KMS-11 (cell line): ENCODE data around the gene ZYG11B.
"Not testable (repeated sequence)": the region's sequence is repeated elsewhere in the genome, so short reads cannot be mapped to it uniquely, and the experiment has no call there.

Source experiments
- H2AFZ ChIP-seq: fragments of 200-600 bp; sonication (generic); 2 replicates; pipeline ENCODE4 v1.6.1; 2016; ENCODE audit warnings: antibody characterized with exemption, mixed run types, low read depth
- H3K27ac ChIP-seq: fragments of 200-600 bp; sonication (generic); 2 replicates; pipeline ENCODE4 v1.6.1; 2016; ENCODE audit warnings: mild to moderate bottlenecking, mixed run types
- H3K27me3 ChIP-seq: fragments of 200-600 bp; sonication (generic); 2 replicates; pipeline ENCODE4 v1.6.1; 2017; ENCODE audit warnings: mild to moderate bottlenecking, low read depth, mixed run types, moderate library complexity; ENCODE audit not compliant: insufficient read depth
- H3K36me3 ChIP-seq: fragments of 200-600 bp; sonication (generic); 2 replicates; pipeline ENCODE4 v1.6.1; 2017; ENCODE audit warnings: mild to moderate bottlenecking, mixed run types; ENCODE audit not compliant: insufficient read depth
- H3K4me1 ChIP-seq: fragments of 200-600 bp; sonication (generic); 2 replicates; pipeline ENCODE4 v1.6.1; 2016; ENCODE audit warnings: mild to moderate bottlenecking, low read depth, mixed run types; ENCODE audit not compliant: poor library complexity, severe bottlenecking
- H3K4me2 ChIP-seq: fragments of 200-600 bp; sonication (generic); 2 replicates; pipeline ENCODE4 v1.7.0; 2016; ENCODE audit warnings: mild to moderate bottlenecking, mixed run types
- H3K4me3 ChIP-seq: fragments of 200-600 bp; sonication (generic); IDR thresholded peaks from 2 replicates; pipeline ENCODE4 v1.6.1; 2017; ENCODE audit warnings: low read depth, low read length, mixed read lengths; ENCODE audit not compliant: insufficient read depth
- H3K79me2 ChIP-seq: fragments of 200-600 bp; sonication (generic); 2 replicates; pipeline ENCODE4 v1.6.1; 2016; ENCODE audit warnings: low read depth, mixed run types; ENCODE audit not compliant: insufficient read depth
- H3K9ac ChIP-seq: fragments of 200-600 bp; sonication (generic); 2 replicates; pipeline ENCODE4 v1.6.1; 2016; ENCODE audit warnings: mild to moderate bottlenecking, mixed run types
- H4K20me1 ChIP-seq: fragments of 200-600 bp; sonication (generic); 2 replicates; pipeline ENCODE4 v1.6.1; 2016; ENCODE audit warnings: mild to moderate bottlenecking, mixed run types; ENCODE audit not compliant: insufficient read depth
- CTCF ChIP-seq: fragments of 200-600 bp; sonication (generic); conservative IDR thresholded peaks from 2 replicates; pipeline ENCODE4 v1.6.1; 2017; ENCODE audit warnings: low read depth, mild to moderate bottlenecking, antibody characterized with exemption, low read length, moderate library complexity, mixed read lengths

Gene ZYG11B

GRCh38 chr1:52769346-52770033, 43.2 kb downstream of the ZYG11B start:
- H3K79me2 ChIP-seq = no peaks in the 10 kb centered on the region
- no peak overlapping the region for H3K27ac ChIP-seq
- no peaks in the 10 kb centered on the region for H3K4me1 ChIP-seq
- H3K4me2 ChIP-seq = no peak overlapping the region
- no peaks in the 10 kb centered on the region for H4K20me1 ChIP-seq
- TF ChIP-seq CTCF = no peak
- no peak overlapping the region for H3K4me3 ChIP-seq
- H3K27me3 ChIP-seq = no peaks in the 10 kb centered on the region
- no peaks in the 10 kb centered on the region for H3K36me3 ChIP-seq
- H3K9ac ChIP-seq = no peak overlapping the region
- no peak overlapping the region for H2AFZ ChIP-seq

DNA sequence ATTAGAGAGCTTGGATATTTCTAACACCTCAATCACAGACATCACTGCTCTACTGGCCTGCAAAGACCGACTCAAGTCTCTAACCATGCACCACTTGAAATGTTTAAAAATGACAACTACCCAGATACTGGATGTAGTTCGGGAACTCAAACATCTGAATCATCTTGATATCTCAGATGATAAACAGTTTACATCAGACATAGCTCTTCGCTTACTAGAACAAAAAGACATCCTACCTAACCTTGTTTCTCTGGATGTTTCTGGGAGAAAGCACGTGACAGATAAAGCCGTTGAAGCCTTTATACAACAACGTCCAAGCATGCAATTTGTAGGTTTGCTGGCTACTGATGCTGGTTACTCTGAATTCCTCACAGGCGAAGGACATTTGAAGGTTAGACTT, 45.1 kb downstream of the ZYG11B start:
- Histone ChIP-seq H3K27me3 (no peaks in the 10 kb centered on the region), H3K4me3 (no peak overlapping the region), H2AFZ (no peak overlapping the region), H3K4me2 (no peak overlapping the region), H3K9ac (no peak overlapping the region), H3K36me3 (no peaks in the 10 kb centered on the region), H3K27ac (no peak overlapping the region), H3K4me1 (no peaks in the 10 kb centered on the region), H3K79me2 (no peaks in the 10 kb centered on the region), H4K20me1 (no peaks in the 10 kb centered on the region)
- TF ChIP-seq CTCF = no peak

GRCh38 chr1:52786148-52786547, 59.9 kb downstream of the ZYG11B start:
- H3K36me3 ChIP-seq = no peaks in the 10 kb centered on the region
- no peak overlapping the region for H2AFZ ChIP-seq
- H3K9ac ChIP-seq = no peak overlapping the region
- no peaks in the 10 kb centered on the region for H3K79me2 ChIP-seq
- no peaks in the 10 kb centered on the region for H3K4me1 ChIP-seq
- no peak overlapping the region for H3K4me3 ChIP-seq
- H4K20me1 ChIP-seq = no peaks in the 10 kb centered on the region
- no peak overlapping the region for H3K4me2 ChIP-seq
- TF ChIP-seq CTCF = no peak
- no peaks in the 10 kb centered on the region for H3K27me3 ChIP-seq
- H3K27ac ChIP-seq = no peak overlapping the region

DNA sequence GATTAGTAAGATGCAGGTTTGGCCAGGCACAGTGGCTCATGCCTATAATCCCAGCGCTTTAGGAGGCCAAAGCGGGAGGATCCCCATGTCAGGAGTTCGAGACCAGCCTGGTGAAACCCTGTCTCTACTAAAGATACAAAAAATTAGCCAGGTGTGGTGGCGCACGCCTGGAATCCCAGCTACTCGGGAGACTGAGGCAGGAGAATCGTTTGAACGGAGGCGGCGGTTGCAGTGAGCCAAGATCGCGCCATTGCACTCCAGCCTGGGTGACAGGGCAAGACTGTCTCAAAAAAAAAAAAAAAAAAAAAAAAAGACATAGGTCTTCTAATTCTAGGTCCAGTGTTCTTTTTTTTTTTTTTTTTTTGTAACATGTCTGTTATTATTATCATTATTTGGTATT, 64.2 kb downstream of the ZYG11B start:
- not testable (repeated sequence) for H3K27ac ChIP-seq, H3K36me3 ChIP-seq, H4K20me1 ChIP-seq, H3K27me3 ChIP-seq, H3K4me3 ChIP-seq, H3K79me2 ChIP-seq, H3K4me1 ChIP-seq, H3K4me2 ChIP-seq, H2AFZ ChIP-seq, H3K9ac ChIP-seq

GRCh38 chr1:52792036-52792435, 65.8 kb downstream of the ZYG11B start:
- H3K4me2 ChIP-seq = no peak overlapping the region
- H4K20me1 ChIP-seq = no peaks in the 10 kb centered on the region
- no peak overlapping the region for H3K9ac ChIP-seq
- H3K4me1 ChIP-seq = no peaks in the 10 kb centered on the region
- no peak overlapping the region for H2AFZ ChIP-seq
- no peak overlapping the region for H3K4me3 ChIP-seq
- no peak for TF ChIP-seq CTCF
- no peaks in the 10 kb centered on the region for H3K36me3 ChIP-seq
- H3K27me3 ChIP-seq = no peaks in the 10 kb centered on the region
- no peaks in the 10 kb centered on the region for H3K79me2 ChIP-seq
- H3K27ac ChIP-seq = no peak overlapping the region

DNA sequence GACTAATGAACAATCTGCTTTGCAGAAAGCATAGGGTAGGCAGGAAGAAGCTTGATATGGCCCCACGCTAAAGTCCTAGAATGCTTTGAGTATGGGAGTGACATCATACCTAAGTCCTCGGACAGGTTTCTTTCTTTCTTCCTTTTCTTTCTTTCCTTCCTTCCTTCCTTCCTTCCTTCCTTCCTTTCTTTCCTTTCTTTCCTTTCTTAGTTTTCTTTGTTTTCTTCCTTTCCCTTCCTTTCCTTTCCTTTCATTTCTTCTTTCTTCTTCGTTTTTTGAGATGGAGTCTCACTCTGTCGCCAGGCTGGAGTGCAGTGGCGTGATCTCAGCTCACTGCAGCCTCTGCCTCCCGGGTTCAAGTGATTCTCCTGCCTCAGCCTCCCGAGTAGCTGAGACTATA, 67.5 kb downstream of the ZYG11B start:
- H3K79me2 ChIP-seq, H3K4me3 ChIP-seq, H3K4me1 ChIP-seq, H3K27ac ChIP-seq, H3K9ac ChIP-seq, H4K20me1 ChIP-seq, H3K27me3 ChIP-seq, H2AFZ ChIP-seq, H3K36me3 ChIP-seq, H3K4me2 ChIP-seq: not testable (repeated sequence)
